GDM1 (cell line): ENCODE measurements around the gene UBE2D2.

Experiments
- DNase-seq: peaks from one replicate; lab custom pipeline; 2025; lab: John Stamatoyannopoulos, UW

UBE2D2 gene

DNA sequence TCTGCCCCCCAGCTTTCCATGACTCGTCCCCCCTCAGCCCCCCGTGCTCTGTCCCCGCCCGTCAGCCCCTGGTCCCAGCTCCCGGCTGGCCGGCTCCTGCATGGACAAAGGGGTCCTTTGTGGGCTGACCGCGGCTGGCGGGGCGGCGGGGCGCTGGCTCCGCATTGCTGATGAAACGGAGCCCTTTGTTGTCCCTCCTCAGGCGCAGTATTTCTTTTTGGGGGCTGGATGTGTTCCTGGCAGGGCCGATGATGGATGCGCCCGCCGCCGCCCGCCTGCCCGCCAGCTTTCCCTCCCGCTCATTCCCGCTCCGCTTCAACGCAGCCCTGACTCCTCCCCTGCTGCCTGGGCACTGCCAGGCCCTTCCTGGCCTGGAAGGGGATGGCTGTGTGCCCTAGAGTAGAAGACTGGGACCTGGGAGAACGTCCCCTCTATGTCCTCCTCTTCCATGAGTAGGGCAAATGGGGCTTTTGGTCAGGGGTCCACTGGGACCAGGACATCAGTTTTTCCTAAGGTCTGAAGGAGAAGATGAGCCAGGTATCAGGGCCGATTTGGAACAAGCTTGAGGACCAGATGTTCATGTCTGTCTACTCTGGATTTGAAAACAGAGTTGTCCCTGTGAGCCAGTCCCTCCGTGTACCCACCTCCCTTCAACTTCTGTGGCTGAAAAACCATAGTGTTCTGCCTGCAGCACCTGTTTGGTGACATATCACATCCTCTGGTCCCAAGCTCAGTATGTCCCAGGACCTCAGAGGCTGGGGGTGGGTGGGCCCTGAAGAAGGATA, 116.0 kb downstream of the UBE2D2 start:
- no peak for DNase-seq
